ENCODE measurements around the gene TPRKB. TPM values are rescaled to one million over a fixed set of nuclear protein-coding genes. Genes with fewer than 3 reads are reported as not detected.

TPRKB gene
- total RNA-seq, 1 experiment from 2014 or later = 36.7 TPM

GRCh38 chr2:73776869-73777519 is 39.8 kb upstream of the TPRKB start:
- H3K9me3 Mint-ChIP-seq (ENCODE audit: low read depth, unreplicated experiment) = no peaks in the 10 kb centered on the region
- no peak overlapping the region for H3K4me3 Mint-ChIP-seq (ENCODE audit: low read depth, unreplicated experiment)
- CTCF ChIA-PET = no interaction called here
- peaks cover 30% of the 10 kb centered on the region for H3K36me3 Mint-ChIP-seq (ENCODE audit: insufficient read depth, unreplicated experiment)
- DNase-seq = no peak
- TF ChIP-seq CTCF (IDR thresholded peaks at IDR 0.05; ENCODE audit: unreplicated experiment) = no peak
- H3K27ac Mint-ChIP-seq (ENCODE audit: unreplicated experiment) = no peak overlapping the region
- no peaks in the 10 kb centered on the region for H3K27me3 Mint-ChIP-seq (ENCODE audit: unreplicated experiment)
- H3K4me1 Mint-ChIP-seq (ENCODE audit: low read depth, unreplicated experiment) = peaks cover 9% of the 10 kb centered on the region
- intact Hi-C loops (cut with micrococcal nuclease; ENCODE audit: unreplicated experiment) = no loop called here
- BruUV-seq (replicated peaks) = no TSS peak

DNA sequence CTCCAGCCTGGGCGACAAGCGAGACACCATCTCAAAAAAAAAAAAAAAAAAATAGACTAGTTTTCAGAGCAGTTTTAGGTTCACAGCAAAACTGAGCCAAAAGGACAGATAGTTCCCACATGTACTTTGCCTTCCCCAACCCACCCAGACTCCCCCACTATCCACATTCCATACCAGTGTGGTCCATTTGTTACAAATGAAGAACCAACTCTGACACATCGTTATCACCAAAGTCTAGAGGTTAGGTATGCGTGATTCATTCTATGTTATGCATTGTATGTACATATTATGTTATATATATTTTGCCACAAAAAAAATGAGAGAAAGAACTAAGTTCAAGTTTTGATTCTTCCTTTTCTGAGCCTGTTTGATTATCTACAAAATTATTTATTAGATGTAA is 39.2 kb upstream of the TPRKB start:
- no peaks in the 10 kb centered on the region for H3K9me3 Mint-ChIP-seq (ENCODE audit: low read depth, unreplicated experiment)
- peaks cover 35% of the 10 kb centered on the region for H3K36me3 Mint-ChIP-seq (ENCODE audit: insufficient read depth, unreplicated experiment)
- H3K4me1 Mint-ChIP-seq (ENCODE audit: low read depth, unreplicated experiment) = peaks cover 9% of the 10 kb centered on the region
- no peaks in the 10 kb centered on the region for H3K27me3 Mint-ChIP-seq (ENCODE audit: unreplicated experiment)
- CTCF ChIA-PET = interaction anchor here (0.6 to 0.7 kb wide), 2 partner anchors 55 to 279 kb away, joined by 3 to 4 read pairs; no protein-coding TSS in a partner anchor
- no peak overlapping the region for H3K4me3 Mint-ChIP-seq (ENCODE audit: low read depth, unreplicated experiment)
- H3K27ac Mint-ChIP-seq (ENCODE audit: unreplicated experiment) = no peak overlapping the region
- intact Hi-C loops (cut with micrococcal nuclease; ENCODE audit: unreplicated experiment) = no loop called here
- BruUV-seq (replicated peaks) = no TSS peak
- no peak for DNase-seq
- no peak for TF ChIP-seq CTCF (IDR thresholded peaks at IDR 0.05; ENCODE audit: unreplicated experiment)

DNA sequence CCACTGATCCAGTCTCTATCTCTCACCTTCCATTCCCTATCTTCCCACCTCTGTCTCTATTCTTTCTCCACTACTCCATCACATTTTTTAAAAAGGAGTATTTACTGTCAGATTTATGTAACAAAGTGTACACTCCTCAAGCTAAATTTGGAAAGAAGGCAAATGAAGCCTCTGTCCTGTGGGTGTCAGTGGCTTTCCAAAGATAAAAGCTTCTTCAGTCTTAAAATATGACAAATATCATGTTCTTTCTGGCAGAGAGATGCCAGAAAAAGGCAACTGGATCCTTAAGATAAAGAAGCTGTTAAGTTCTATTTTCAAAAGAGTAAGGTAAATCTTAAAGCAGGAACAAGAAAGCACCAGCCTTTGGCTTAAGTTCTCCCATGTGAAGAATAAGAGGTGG is 35.7 kb upstream of the TPRKB start:
- Mint-ChIP-seq H3K4me1 (ENCODE audit: low read depth, unreplicated experiment) (no peaks in the 10 kb centered on the region), H3K27ac (ENCODE audit: unreplicated experiment) (no peak overlapping the region), H3K36me3 (ENCODE audit: insufficient read depth, unreplicated experiment) (peaks cover 33% of the 10 kb centered on the region), H3K4me3 (ENCODE audit: low read depth, unreplicated experiment) (no peak overlapping the region), H3K27me3 (ENCODE audit: unreplicated experiment) (no peaks in the 10 kb centered on the region), H3K9me3 (ENCODE audit: low read depth, unreplicated experiment) (no peaks in the 10 kb centered on the region)
- intact Hi-C loops (cut with micrococcal nuclease; ENCODE audit: unreplicated experiment) = no loop called here
- no peak for TF ChIP-seq CTCF (IDR thresholded peaks at IDR 0.05; ENCODE audit: unreplicated experiment)
- DNase-seq = no peak
- no TSS peak for BruUV-seq (replicated peaks)
- CTCF ChIA-PET = no interaction called here

DNA sequence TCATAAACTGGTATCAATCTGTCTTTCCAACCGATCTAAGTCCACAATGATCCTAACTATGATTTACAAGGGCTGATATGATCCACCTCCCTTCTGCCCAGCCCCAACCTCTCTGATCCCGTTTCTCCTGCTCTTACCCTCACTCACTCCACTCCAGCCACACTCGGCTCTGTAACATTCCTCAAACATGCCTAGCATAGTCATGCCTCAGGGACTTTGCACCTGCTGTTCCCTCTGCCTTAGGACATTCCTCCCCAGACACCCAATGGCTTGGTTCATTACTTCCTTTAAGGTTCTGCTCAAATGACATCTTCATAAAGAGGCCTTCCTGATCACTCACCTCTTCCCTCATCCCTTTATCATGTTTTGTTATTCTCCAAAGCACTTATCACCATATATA is 33.6 kb upstream of the TPRKB start:
- no peaks in the 10 kb centered on the region for H3K4me1 Mint-ChIP-seq (ENCODE audit: low read depth, unreplicated experiment)
- H3K36me3 Mint-ChIP-seq (ENCODE audit: insufficient read depth, unreplicated experiment) = peaks cover 43% of the 10 kb centered on the region
- intact Hi-C loops (cut with micrococcal nuclease; ENCODE audit: unreplicated experiment) = no loop called here
- no peak for TF ChIP-seq CTCF (IDR thresholded peaks at IDR 0.05; ENCODE audit: unreplicated experiment)
- no peak overlapping the region for H3K4me3 Mint-ChIP-seq (ENCODE audit: low read depth, unreplicated experiment)
- no peak overlapping the region for H3K27ac Mint-ChIP-seq (ENCODE audit: unreplicated experiment)
- H3K27me3 Mint-ChIP-seq (ENCODE audit: unreplicated experiment) = no peaks in the 10 kb centered on the region
- no TSS peak for BruUV-seq (replicated peaks)
- no peak for DNase-seq
- H3K9me3 Mint-ChIP-seq (ENCODE audit: low read depth, unreplicated experiment) = no peaks in the 10 kb centered on the region
- CTCF ChIA-PET = no interaction called here

Data from Calu3 (cell line).